Measurements from ENCODE around the gene FHAD1.

FHAD1 gene

GRCh38 chr1:15326691-15327588 is 79.9 kb downstream of the FHAD1 start:
- no peak for ATAC-seq
- TF ChIP-seq ARNTL (CRISPR knock-in tag; IDR thresholded peaks at IDR 0.05; ENCODE audit: borderline replicate concordance, low read depth) (no peak), TCF4 (CRISPR knock-in tag; IDR thresholded peaks at IDR 0.05; ENCODE audit: borderline replicate concordance) (no peak), ISL1 (CRISPR knock-in tag; IDR thresholded peaks at IDR 0.05) (no peak), ZNF70 (CRISPR knock-in tag; IDR thresholded peaks at IDR 0.05) (no peak), ZFP3 (CRISPR knock-in tag; IDR thresholded peaks at IDR 0.05) (no peak), CREB5 (CRISPR knock-in tag; IDR thresholded peaks at IDR 0.05; ENCODE audit: low read depth) (no peak), BACH2 (CRISPR knock-in tag; IDR thresholded peaks at IDR 0.05; ENCODE audit: borderline replicate concordance) (no peak), POU6F1 (CRISPR knock-in tag; IDR thresholded peaks at IDR 0.05; ENCODE audit: borderline replicate concordance, low read depth) (no peak), PPARA (CRISPR knock-in tag; IDR thresholded peaks at IDR 0.05; ENCODE audit: borderline replicate concordance) (no peak), ZC3H10 (CRISPR knock-in tag; IDR thresholded peaks at IDR 0.05) (no peak), OSR1 (CRISPR knock-in tag; IDR thresholded peaks at IDR 0.05) (no peak), PATZ1 (CRISPR knock-in tag; IDR thresholded peaks at IDR 0.05; ENCODE audit: borderline replicate concordance) (no peak), CSRNP3 (CRISPR knock-in tag; IDR thresholded peaks at IDR 0.05) (no peak), ZFP30 (CRISPR knock-in tag; IDR thresholded peaks at IDR 0.05) (no peak), TOX (CRISPR knock-in tag; IDR thresholded peaks at IDR 0.05; ENCODE audit: borderline replicate concordance) (no peak), CSDC2 (CRISPR knock-in tag; IDR thresholded peaks at IDR 0.05) (no peak), ZNF565 (CRISPR knock-in tag; conservative IDR thresholded peaks at IDR 0.05; ENCODE audit: low read depth) (no peak)

GRCh38 chr1:15328351-15329103 is 81.5 kb downstream of the FHAD1 start:
- no peak for ATAC-seq
- TF ChIP-seq SNAI2 (CRISPR knock-in tag; IDR thresholded peaks at IDR 0.05): no peak
- TF ChIP-seq TSHZ2 (CRISPR knock-in tag; IDR thresholded peaks at IDR 0.05): no peak
- TF ChIP-seq TCF4 (CRISPR knock-in tag; IDR thresholded peaks at IDR 0.05; ENCODE audit: borderline replicate concordance): no peak
- no peak for TF ChIP-seq ISL1 (CRISPR knock-in tag; IDR thresholded peaks at IDR 0.05)
- TF ChIP-seq PATZ1 (CRISPR knock-in tag; IDR thresholded peaks at IDR 0.05; ENCODE audit: borderline replicate concordance): no peak
- no peak for TF ChIP-seq CREB5 (CRISPR knock-in tag; IDR thresholded peaks at IDR 0.05; ENCODE audit: low read depth)
- TF ChIP-seq CSRNP3 (CRISPR knock-in tag; IDR thresholded peaks at IDR 0.05): no peak
- TF ChIP-seq ZNF565 (CRISPR knock-in tag; conservative IDR thresholded peaks at IDR 0.05; ENCODE audit: low read depth): no peak
- TF ChIP-seq ZC3H10 (CRISPR knock-in tag; IDR thresholded peaks at IDR 0.05): no peak
- no peak for TF ChIP-seq TOX (CRISPR knock-in tag; IDR thresholded peaks at IDR 0.05; ENCODE audit: borderline replicate concordance)

Measured in SK-N-SH treated with all-trans-retinoic acid at 6 μM for 48 hours (cell line).